HCT116 (cell line): ENCODE results near the gene UCK1. TPM values are rescaled to one million over a fixed set of nuclear protein-coding genes. Genes with fewer than 3 reads are reported as not detected.
A peak's percentile ranks its signal among the peaks of the same experiment; 100 is the strongest.

ENCODE experiments used
- ATAC-seq: fragments of 200-7000 bp; cut with Tn5 transposase; 2 replicates; pipeline ENCODE4 v1.9.1; 2020; ENCODE audit warnings: mild to moderate bottlenecking, moderate library complexity
- BruUV-seq: library from RNA; stranded (reverse); fragments of 400-500 nt; replicated peaks from 2 replicates; lab custom pipeline; 2021; lab: Mats Ljungman, UMichigan
- CTCF ChIA-PET: fragments of 300-600 bp; sonication (Branson Sonifier 250); formaldehyde crosslinking; loops from one replicate; lab custom pipeline; 2021; ENCODE audit warnings: antibody characterized with exemption; lab: Charles Lee
- POLR2A ChIA-PET: fragments of 300-600, 350-600 bp; sonication (Branson Sonifier 250); formaldehyde crosslinking; loops from one replicate; lab custom pipeline; 2021; ENCODE audit warnings: antibody characterized with exemption; lab: Charles Lee
- RAD21 ChIA-PET, 2 experiments: fragments of 300-600 bp; sonication (Branson Sonifier 250); formaldehyde crosslinking; loops; one replicate each; lab custom pipeline; 2023; ENCODE audit warnings: low total read pairs in 2 of 2; ENCODE audit not compliant: uncharacterized antibody in 2 of 2, unreplicated experiment in 2 of 2, low non-redundant PET in 1 of 2; lab: Charles Lee
- DNase-seq: peaks from one replicate; pipeline ENCODE4 v3.0.0-alpha.2; 2010; ENCODE audit warnings: low read depth, low spot score
- H2AFZ ChIP-seq: fragments of 200-600 bp; shearing (Covaris generic), sonication (generic); 2 replicates; pipeline ENCODE4 v1.6.1; 2017; ENCODE audit warnings: low read depth, mixed run types, mixed read lengths, antibody characterized with exemption, low read length; ENCODE audit not compliant: poor library complexity, severe bottlenecking
- H3K27ac ChIP-seq: 2 replicates; pipeline ENCODE4 v1.5.1; 2012; ENCODE audit warnings: low read depth, low read length
- H3K27me3 ChIP-seq: fragments of 200-600 bp; sonication (generic); 2 replicates; pipeline ENCODE4 v1.6.1; 2016; ENCODE audit warnings: mixed run types, low read length, mixed read lengths; ENCODE audit not compliant: insufficient read depth
- H3K36me3 ChIP-seq, 2 experiments: fragments of 200-500 bp in 1 of 2; fragments of 200-600 bp in 1 of 2; sonication (Bioruptor generic) in 1 of 2; sonication (generic) in 1 of 2; 2 replicates each; pipeline versions ENCODE4 v1.5.1 to v1.6.1; 2014 to 2016; ENCODE audit warnings: low read length in 2 of 2, inconsistent platforms in 1 of 2, mixed read lengths in 1 of 2, mixed run types in 1 of 2; ENCODE audit not compliant: insufficient read depth in 2 of 2, control insufficient read depth in 1 of 2
- H3K4me1 ChIP-seq, 2 experiments: fragments of 200-600 bp in 1 of 2; sonication (generic) in 1 of 2; 2 replicates each; pipeline versions ENCODE4 v1.5.1 to v1.6.1; 2012 to 2017; ENCODE audit warnings: low read length in 2 of 2, inconsistent platforms in 1 of 2, mild to moderate bottlenecking in 1 of 2, mixed read lengths in 1 of 2, mixed run types in 1 of 2, moderate library complexity in 1 of 2; ENCODE audit not compliant: insufficient read depth in 2 of 2, control insufficient read depth in 1 of 2
- H3K4me2 ChIP-seq: fragments of 200-600 bp; sonication (generic); 2 replicates; pipeline ENCODE4 v1.6.1; 2017; ENCODE audit warnings: mixed run types, low read length, mixed read lengths
- H3K4me3 ChIP-seq, 2 experiments: fragments of 200-600 bp in 1 of 2; sonication (generic) in 1 of 2; replicated peaks in 1 of 2; 2 replicates each; pipeline ENCODE4 v1.5.1; 2011 to 2016; ENCODE audit warnings: low read length in 2 of 2, control low read depth in 1 of 2, low read depth in 1 of 2, mild to moderate bottlenecking in 1 of 2, mixed read lengths in 1 of 2, mixed run types in 1 of 2
- H3K79me2 ChIP-seq: fragments of 200-600 bp; sonication (generic); 2 replicates; pipeline ENCODE4 v1.6.1; 2017; ENCODE audit warnings: mild to moderate bottlenecking, mixed run types, low read length, moderate library complexity, mixed read lengths; ENCODE audit not compliant: insufficient read depth
- H3K9ac ChIP-seq: fragments of 200-600 bp; sonication (generic); 2 replicates; pipeline ENCODE4 v1.6.1; 2016; ENCODE audit warnings: low read length, mixed read lengths
- H3K9me2 ChIP-seq: fragments of 200-600 bp; sonication (generic), shearing (Covaris generic); 2 replicates; pipeline ENCODE4 v1.6.1; 2017; ENCODE audit warnings: mixed run types, mild to moderate bottlenecking, moderate library complexity; ENCODE audit not compliant: insufficient read depth
- H3K9me3 ChIP-seq, 2 experiments: fragments of 200-500 bp in 1 of 2; fragments of 200-600 bp in 1 of 2; sonication (Bioruptor generic) in 1 of 2; sonication (generic) in 1 of 2; 2 replicates each; pipeline ENCODE4 v1.6.1; 2014 to 2017; ENCODE audit warnings: low read length in 2 of 2, mixed read lengths in 2 of 2, inconsistent platforms in 1 of 2, low read depth in 1 of 2, mild to moderate bottlenecking in 1 of 2, mixed run types in 1 of 2, moderate library complexity in 1 of 2; ENCODE audit not compliant: control insufficient read depth in 1 of 2, insufficient read depth in 1 of 2
- H4K20me1 ChIP-seq: fragments of 200-600 bp; sonication (generic), shearing (Covaris generic); 2 replicates; pipeline ENCODE4 v1.6.1; 2017; ENCODE audit warnings: mixed run types, mild to moderate bottlenecking, moderate library complexity; ENCODE audit not compliant: insufficient read depth
- CTCF ChIP-seq, 3 experiments: fragments of 200-600 bp in 1 of 3; sonication (generic) in 1 of 3; IDR thresholded peaks in 2 of 3; conservative IDR thresholded peaks in 1 of 3; 2 replicates each; pipeline ENCODE4 v1.5.1; 2012 to 2017; ENCODE audit warnings: low read depth in 2 of 3, low read length in 2 of 3, antibody characterized with exemption in 1 of 3, borderline replicate concordance in 1 of 3, control low read depth in 1 of 3, mild to moderate bottlenecking in 1 of 3, mixed read lengths in 1 of 3, mixed run types in 1 of 3, moderate library complexity in 1 of 3; ENCODE audit not compliant: insufficient read depth in 1 of 3
- JUND ChIP-seq: IDR thresholded peaks from 2 replicates; pipeline ENCODE4 v1.6.1; 2012
- POLR2A ChIP-seq: IDR thresholded peaks from 2 replicates; pipeline ENCODE4 v1.7.0; 2011; ENCODE audit warnings: borderline replicate concordance; ENCODE audit not compliant: insufficient read depth, insufficient read length; ENCODE audit errors: extremely low read depth
- RAD21 ChIP-seq: IDR thresholded peaks from 2 replicates; pipeline ENCODE4 v1.6.1; 2012; ENCODE audit warnings: low read depth, mild to moderate bottlenecking
- REST ChIP-seq: IDR thresholded peaks from 2 replicates; pipeline ENCODE4 v1.6.1; 2012; ENCODE audit warnings: low read depth
- SP1 ChIP-seq: IDR thresholded peaks from 2 replicates; pipeline ENCODE4 v1.6.1; 2012; ENCODE audit warnings: low read depth
- intact Hi-C: fragments of 100-400 bp; cut with micrococcal nuclease; formaldehyde crosslinking; loops from 2 replicates; pipeline ENCODE4 v1.10.0; 2022
- total RNA-seq: library from RNA; stranded (reverse); gene quantifications from one replicate; pipeline ENCODE4 v1.2.1, GENCODE V29; 2021; ENCODE audit not compliant: unreplicated experiment

Gene UCK1
- total RNA-seq, 1 experiment from 2014 or later = 17.5 TPM

DNA sequence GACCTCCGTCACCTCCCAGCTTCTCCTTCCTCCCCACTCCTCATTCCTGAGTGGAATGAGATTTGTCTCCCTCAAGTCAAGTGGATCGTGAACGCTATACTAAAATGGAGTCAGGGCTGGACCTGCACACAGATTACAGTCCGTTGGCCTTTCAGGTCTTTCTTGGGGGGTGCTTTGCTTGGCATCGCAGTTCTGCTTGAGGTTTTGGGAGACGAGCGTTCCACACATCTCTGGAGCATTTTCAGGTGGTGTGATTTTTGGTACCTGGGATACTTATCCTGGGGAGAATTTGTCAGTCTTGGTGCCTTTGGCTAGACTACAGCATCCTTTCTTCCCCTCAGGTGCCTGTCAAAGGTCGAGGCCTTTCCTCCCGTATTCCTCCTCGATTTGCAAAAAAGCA, 52.2 kb downstream of the UCK1 start:
- ChIA-PET CTCF (no interaction called here), POLR2A (no interaction called here), RAD21 (no interaction called here)
- intact Hi-C loops = loop anchor here (1.0 kb wide), 1 partner anchor 129 kb away; no protein-coding TSS in a partner anchor
- DNase-seq = no peak
- no peak for ATAC-seq
- TF ChIP-seq SP1 = no peak
- no peak for TF ChIP-seq JUND
- TF ChIP-seq, all 23 proteins: peak for 0
- H3K27ac ChIP-seq = no peak overlapping the region
- no peak overlapping the region for H3K9ac ChIP-seq
- no peaks in the 10 kb centered on the region for H3K9me2 ChIP-seq
- no TSS peak for BruUV-seq
- peaks cover 68% of the 10 kb centered on the region; the same call in 1 of the 2 replicates for H3K79me2 ChIP-seq
- peaks cover 64 to 76% of the 10 kb centered on the region in 2 experiments for H3K36me3 ChIP-seq
- H3K27me3 ChIP-seq = no peaks in the 10 kb centered on the region
- H4K20me1 ChIP-seq = peaks cover 6% of the 10 kb centered on the region; the same call in 1 of the 2 replicates
- H3K9me3 ChIP-seq = no peaks in the 10 kb centered on the region
- H2AFZ ChIP-seq = no peak overlapping the region
- no peak overlapping the region for H3K4me2 ChIP-seq
- H3K4me3 ChIP-seq = no peak overlapping the region
- H3K4me1 ChIP-seq = no peaks in the 10 kb centered on the region

- ATAC-seq (peak; percentile 71), DNase-seq (peak; percentile 3)
- Histone ChIP-seq H3K36me3 (peaks cover 64 to 76% of the 10 kb centered on the region in 2 experiments), H3K9me2 (no peaks in the 10 kb centered on the region), H3K9me3 (no peaks in the 10 kb centered on the region), H4K20me1 (peaks cover 6% of the 10 kb centered on the region; the same call in 1 of the 2 replicates), H3K9ac (no peak overlapping the region), H3K4me2 (no peak overlapping the region), H3K27ac (no peak overlapping the region), H3K4me1 (no peaks in the 10 kb centered on the region), H3K27me3 (no peaks in the 10 kb centered on the region), H3K79me2 (peaks cover 72% of the 10 kb centered on the region; the same call in 1 of the 2 replicates), H2AFZ (no peak overlapping the region), H3K4me3 (no peak overlapping the region)
- ChIA-PET RAD21 (no interaction called here), POLR2A (no interaction called here), CTCF (interaction anchor here (1.1 kb wide), 1 partner anchor 129 kb away, joined by 3 read pairs; no protein-coding TSS in a partner anchor)
- no TSS peak for BruUV-seq
- TF ChIP-seq REST (no peak), CTCF (IDR thresholded peaks at IDR 0.05 in 2 of 3, conservative IDR thresholded peaks at IDR 0.05 in 1 of 3; ENCODE audit: borderline replicate concordance in 1 of 3, insufficient read depth in 1 of 3, low read depth in 2 of 3, low read length in 2 of 3) (peak; percentile 36 to 71 (median 58); a peak in 5 of 6 replicates), RAD21 (peak; percentile 33; the same call in 1 of the 2 replicates), POLR2A (no peak)
- intact Hi-C loops = loop anchor here (1.0 kb wide), 1 partner anchor 128 kb away; no protein-coding TSS in a partner anchor
Measured at GRCh38 chr9:131478421-131478868, 52.6 kb downstream of the UCK1 start.
